Posterior cingulate gyrus (tissue), 11 donors: Measurements from ENCODE around the gene ARL4D.

Source experiments
- DNase-seq, 10 donors: peaks; one replicate each; pipeline versions ENCODE4 v3.0.0 to v3.0.0-alpha.2; 2020 to 2021; ENCODE audit warnings: mixed read lengths in 3 of 10
- intact Hi-C: fragments of 100-400 bp; cut with DNase I; formaldehyde crosslinking; loops from one replicate; pipeline ENCODE4 v1.15.1; 2023

Gene ARL4D

GRCh38 chr17:43392397-43392796 lies 6.4 kb upstream of the ARL4D start:
- DNase-seq = peak in 1 of 10 donors; percentile 19
- intact Hi-C loops = no loop called here

- DNase-seq = peak; percentile 74 to 97 (median 94)
- intact Hi-C loops = loop anchor here (1.0 kb wide), 2 partner anchors 34 to 89 kb away; partner anchors contain the start of gene DHX8
Observed at GRCh38 chr17:43393944-43394482, 4.8 kb upstream of the ARL4D start.

- intact Hi-C loops = loop anchor here (1.0 kb wide), 2 partner anchors 34 to 89 kb away; partner anchors contain the start of gene DHX8
- peak in 1 of 10 donors; percentile 71 for DNase-seq
Observed at GRCh38 chr17:43394696-43395095, 4.1 kb upstream of the ARL4D start.

GRCh38 chr17:43395165-43395564 lies 3.6 kb upstream of the ARL4D start:
- peak in 1 of 10 donors; percentile 42 for DNase-seq
- intact Hi-C loops = no loop called here

- intact Hi-C loops = no loop called here
- DNase-seq = peak in 1 of 10 donors; percentile 50
Observed at GRCh38 chr17:43396491-43397060, 2.2 kb upstream of the ARL4D start.

GRCh38 chr17:43399839-43400328 lies 1.1 kb downstream of the ARL4D start:
- intact Hi-C loops = no loop called here
- peak in 1 of 10 donors; percentile 89 for DNase-seq

GRCh38 chr17:43400943-43401717 lies 2.3 kb downstream of the ARL4D start:
- peak in 2 of 10 donors; percentile 47 to 86 for DNase-seq
- intact Hi-C loops = no loop called here

GRCh38 chr17:43402078-43402477 lies 3.3 kb downstream of the ARL4D start:
- DNase-seq = peak in 1 of 10 donors; percentile 81

GRCh38 chr17:43402567-43402966 lies 3.8 kb downstream of the ARL4D start:
- DNase-seq = peak in 1 of 10 donors; percentile 38
- intact Hi-C loops = no loop called here

More at GRCh38 chr17:43402078-43402477, 3.3 kb downstream of the ARL4D start:
- intact Hi-C loops = no loop called here

- intact Hi-C loops = no loop called here
- peak in 1 of 10 donors; percentile 44 for DNase-seq
Observed at GRCh38 chr17:43403846-43404245, 5.1 kb downstream of the ARL4D start.

- intact Hi-C loops = no loop called here
- DNase-seq = no peak
Observed at GRCh38 chr17:43405861-43406260, 7.1 kb downstream of the ARL4D start.

- peak in 8 of 10 donors; percentile 66 to 95 (median 77) for DNase-seq
- intact Hi-C loops = no loop called here
Observed at GRCh38 chr17:43406676-43407645, 8.2 kb downstream of the ARL4D start.

- peak in 1 of 10 donors; percentile 2 for DNase-seq
- intact Hi-C loops = no loop called here
Observed at GRCh38 chr17:43409131-43409530, 10.3 kb downstream of the ARL4D start.

- intact Hi-C loops = no loop called here
- DNase-seq = peak in 1 of 10 donors; percentile 44
Observed at GRCh38 chr17:43410557-43411368, 12.0 kb downstream of the ARL4D start.

GRCh38 chr17:43411369-43411677 lies 12.5 kb downstream of the ARL4D start:
- intact Hi-C loops = no loop called here
- no peak for DNase-seq

GRCh38 chr17:43411749-43412148 lies 13.0 kb downstream of the ARL4D start:
- intact Hi-C loops = no loop called here
- no peak for DNase-seq

GRCh38 chr17:43412166-43412565 lies 13.4 kb downstream of the ARL4D start:
- peak in 1 of 10 donors; percentile 34 for DNase-seq
- intact Hi-C loops = no loop called here

GRCh38 chr17:43416998-43417890 lies 18.5 kb downstream of the ARL4D start:
- peak; percentile 17 to 97 (median 78) for DNase-seq
- intact Hi-C loops = loop anchor here (5.0 kb wide), 1 partner anchor 50 kb away; no protein-coding TSS in a partner anchor
